Left ventricle myocardium superior (tissue), 1 donor: Measurements from ENCODE around the gene ATG13. TPM values are rescaled to one million over a fixed set of nuclear protein-coding genes. Genes with fewer than 3 reads are reported as not detected.
A peak's percentile ranks its signal among the peaks of the same experiment; 100 is the strongest.

Experiments used
- ATAC-seq: fragments of 200-7000 bp; cut with Tn5 transposase; one replicate; pipeline ENCODE4 v1.9.1; 2020; ENCODE audit warnings: mild to moderate bottlenecking, moderate library complexity
- DNase-seq: peaks from one replicate; pipeline ENCODE4 v3.0.0-alpha.2; 2020
- intact Hi-C: fragments of 100-400 bp; cut with micrococcal nuclease; formaldehyde crosslinking; loops from one replicate; pipeline ENCODE4 v1.11.0; 2022
- total RNA-seq: library from RNA; stranded (reverse); fragmentation: NEBNext Ultra II Directional; extraction: Animal tissue kit (Norgen Biotek cat#: 25700); gene quantifications from one replicate; pipeline ENCODE4 v1.2.1, GENCODE V29; 2021
- donor health status: DM: no; HTN: yes; CAD: no; lungs with severe emphysema.

ATG13 gene
- total RNA-seq, 1 donor from 2014 or later = 34.4 TPM

DNA sequence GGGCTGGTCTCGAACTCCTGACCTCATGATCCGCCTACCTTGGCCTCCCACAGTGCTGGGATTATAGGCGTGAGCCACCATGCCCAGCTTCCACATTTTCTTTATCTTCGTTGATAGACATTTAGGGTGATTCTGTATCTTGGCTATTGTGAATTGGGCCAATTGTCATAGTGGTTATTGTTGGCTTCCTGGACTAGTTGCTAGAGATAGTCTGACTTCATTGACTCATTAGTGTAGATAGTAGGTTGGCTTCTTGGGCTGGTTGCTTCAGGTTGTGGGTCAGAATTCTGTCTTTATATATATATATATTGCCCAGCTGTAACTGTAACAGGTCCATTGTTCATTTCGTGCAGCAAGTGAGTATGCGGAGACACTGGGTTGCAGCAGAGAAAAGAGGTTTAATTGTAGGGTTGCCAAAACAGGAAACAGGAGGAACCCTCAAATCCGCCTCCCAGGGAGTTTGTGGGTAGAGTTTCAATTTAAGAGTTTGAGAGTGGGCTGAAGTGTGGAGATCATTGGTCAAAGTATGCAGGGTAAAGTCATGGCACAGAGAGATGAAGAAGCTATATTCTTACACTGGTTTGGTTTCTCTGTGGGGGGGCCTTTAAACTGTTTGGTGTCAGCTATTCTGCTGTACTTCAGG is 22.0 kb downstream of the ATG13 start:
- DNase-seq = no peak
- intact Hi-C loops = no loop called here

DNA sequence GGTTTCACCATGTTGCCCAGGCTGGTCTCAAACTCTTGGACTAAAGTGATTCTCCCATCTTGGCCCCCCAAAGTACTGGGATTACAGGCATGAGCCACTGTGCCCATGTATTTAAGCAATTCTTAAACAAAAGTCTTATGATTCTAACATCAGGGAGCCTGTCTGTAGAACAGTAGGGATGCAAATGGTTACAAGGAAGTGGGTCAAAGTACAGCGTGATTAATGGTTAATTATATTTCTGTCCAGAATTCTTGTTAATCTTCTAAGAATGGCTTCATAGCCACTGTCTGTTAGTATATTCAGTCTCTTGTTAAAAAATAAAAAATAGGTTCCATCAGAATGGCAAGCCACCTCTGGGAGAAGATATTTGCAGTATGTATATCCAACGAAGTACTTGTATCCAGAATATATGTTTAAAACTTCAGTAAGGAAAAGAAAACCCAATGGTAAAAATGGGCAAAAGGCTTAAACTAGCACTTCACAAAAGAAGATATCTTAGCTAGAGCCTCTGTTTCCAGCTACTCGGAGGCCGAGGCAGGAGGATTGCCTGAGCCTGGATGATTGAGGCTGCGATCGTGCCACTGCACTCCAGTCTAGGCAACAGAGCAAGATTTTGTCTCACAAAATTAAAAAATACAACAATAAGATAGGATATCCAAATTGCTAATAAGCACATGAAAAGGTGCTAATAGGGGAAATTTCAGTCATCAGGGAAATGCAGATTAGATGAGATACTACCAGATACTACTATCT is 22.9 kb downstream of the ATG13 start:
- DNase-seq (no peak), ATAC-seq (no peak)
- intact Hi-C loops = no loop called here

More for the DNA sequence above, 22.0 kb downstream of the ATG13 start:
- no peak for ATAC-seq

DNA sequence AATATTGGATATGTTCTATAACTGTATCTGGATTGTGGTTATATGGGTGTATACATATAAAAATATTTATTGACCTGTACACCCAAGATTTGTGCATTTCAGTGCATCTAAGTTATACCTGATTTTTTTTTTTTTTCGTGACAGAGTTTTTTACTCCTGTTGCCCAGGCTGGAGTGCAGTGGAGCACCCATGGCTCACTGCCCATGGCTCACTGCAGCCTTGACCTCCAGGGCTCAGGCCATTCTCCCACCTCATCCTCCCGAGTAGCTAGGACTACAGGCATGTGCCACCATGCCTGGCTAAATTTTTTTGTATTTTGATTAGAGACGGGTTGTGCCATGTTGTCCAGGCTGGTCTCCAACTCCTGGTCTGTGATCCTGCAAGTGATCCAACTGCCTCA is 24.3 kb downstream of the ATG13 start:
- DNase-seq (no peak), ATAC-seq (no peak)
- intact Hi-C loops = no loop called here

DNA sequence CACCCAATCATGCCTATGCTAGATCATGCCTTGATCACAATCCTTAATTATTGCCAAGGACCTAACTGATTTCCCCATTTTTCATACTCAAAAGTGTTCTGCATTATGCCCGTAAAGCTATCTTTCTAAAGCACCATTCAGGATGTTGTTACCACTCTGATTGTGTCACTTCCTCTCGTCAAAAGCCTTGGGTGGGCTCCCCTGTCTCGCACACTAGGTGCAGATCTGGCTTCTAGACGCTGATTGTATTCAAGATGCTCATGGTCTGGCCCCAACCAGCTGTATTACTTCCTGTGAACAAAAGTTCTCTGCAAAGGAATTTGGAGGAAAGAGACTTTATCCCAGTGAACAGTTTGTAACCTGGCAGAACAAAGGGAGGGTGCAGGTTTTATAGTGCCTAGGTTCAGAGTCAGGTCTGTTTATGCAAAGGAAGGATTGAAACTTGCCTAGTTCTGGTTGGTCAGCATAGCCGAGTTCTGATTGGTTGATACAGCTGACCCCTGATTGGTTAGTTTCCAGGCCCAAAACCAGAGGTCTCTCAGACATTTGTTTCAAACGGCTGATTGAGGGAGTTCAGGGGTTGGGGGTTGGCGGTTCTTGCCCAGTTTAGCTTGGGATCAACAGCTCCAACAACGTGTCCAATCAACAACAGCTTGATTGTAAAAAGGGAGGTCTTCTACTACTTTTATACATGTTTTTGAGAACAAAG is 25.4 kb downstream of the ATG13 start:
- ATAC-seq = no peak
- intact Hi-C loops = no loop called here

DNA sequence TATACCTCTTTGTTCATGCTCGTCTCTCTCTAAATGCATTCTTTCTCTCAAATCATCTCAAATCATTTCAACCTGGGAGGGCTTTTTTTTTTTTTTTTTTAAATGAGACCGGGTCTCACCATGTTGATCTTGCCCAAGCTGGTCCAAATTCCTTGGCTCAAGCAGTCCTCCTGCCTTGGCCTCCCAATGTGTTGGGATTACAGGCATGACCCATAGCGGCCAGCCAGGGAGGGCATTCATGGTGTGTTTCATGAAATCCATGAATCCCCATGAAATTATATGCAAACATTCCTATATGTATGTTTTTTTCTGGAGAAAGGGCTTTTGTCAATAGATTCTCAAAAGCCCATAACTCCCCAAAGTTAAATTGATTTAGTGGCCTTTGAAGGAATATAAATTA is 26.2 kb downstream of the ATG13 start:
- intact Hi-C loops = no loop called here
- DNase-seq = no peak
- no peak for ATAC-seq

More for the DNA sequence above, 25.4 kb downstream of the ATG13 start:
- DNase-seq = no peak

DNA sequence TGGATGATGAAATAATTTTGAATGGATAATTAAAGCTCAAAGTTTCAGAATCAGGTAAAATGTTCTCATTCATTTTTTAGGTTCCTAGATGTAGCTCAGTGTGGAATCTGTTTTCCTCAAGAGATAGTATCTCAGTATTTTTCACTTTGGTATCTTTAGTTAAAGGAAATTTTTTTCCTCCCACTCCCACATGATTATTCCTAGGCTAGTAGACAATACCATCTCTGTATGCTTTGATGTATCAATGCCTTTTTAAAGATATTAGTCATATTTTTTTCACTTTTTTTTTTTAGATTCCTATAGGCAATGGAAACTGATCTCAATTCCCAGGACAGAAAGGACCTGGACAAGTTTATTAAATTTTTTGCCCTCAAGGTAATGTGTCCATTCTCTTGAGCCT is 26.6 kb downstream of the ATG13 start:
- intact Hi-C loops = no loop called here
- ATAC-seq (no peak), DNase-seq (no peak)

DNA sequence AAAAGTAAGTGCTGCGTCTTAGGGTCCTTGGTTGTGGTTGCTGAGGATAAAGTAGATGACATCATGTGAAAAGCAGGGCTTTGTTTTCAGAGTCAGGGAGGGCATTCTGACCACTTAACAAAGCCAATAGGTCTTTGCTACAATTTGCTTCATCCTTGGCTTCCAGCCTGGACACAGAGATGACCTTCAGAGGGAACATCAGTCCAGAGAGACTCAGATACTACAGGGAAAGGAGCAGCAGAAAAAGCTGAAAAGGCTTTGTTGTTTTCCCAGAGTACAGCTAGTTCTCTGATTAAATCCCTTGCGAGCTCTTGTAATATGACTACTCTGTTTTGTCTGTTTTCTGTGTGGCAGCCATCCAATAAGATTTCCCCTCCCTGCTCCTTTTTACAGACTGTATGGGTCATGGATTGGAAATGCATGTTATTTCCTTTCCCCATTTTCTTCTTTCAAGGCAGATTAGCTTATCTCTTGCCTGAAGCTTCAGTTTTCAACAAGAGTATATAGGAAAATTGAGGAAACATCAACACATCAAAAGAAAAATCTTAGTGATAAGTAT is 31.9 kb downstream of the ATG13 start:
- intact Hi-C loops = no loop called here
- DNase-seq = no peak
- ATAC-seq = peak; percentile 95

DNA sequence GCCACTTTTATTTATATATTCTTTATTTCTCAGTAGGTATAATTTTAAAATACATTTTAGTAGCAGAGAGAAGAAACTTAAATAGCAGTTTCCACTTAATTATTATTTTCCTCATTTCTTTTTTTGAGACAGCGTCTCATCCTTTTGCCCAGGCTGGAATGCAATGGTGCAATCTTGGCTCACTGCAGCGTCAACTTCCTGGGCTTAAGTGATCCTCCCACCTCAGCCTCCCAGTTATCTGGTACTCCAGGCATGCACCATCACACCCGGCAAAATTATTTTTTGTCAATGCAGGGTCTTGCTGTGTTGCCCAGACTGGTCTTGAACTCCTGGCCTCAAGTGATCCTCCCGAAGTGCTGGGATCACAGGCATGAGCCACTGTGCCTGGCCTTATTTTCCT is 38.3 kb downstream of the ATG13 start:
- intact Hi-C loops = no loop called here
- ATAC-seq = no peak
- DNase-seq = no peak

DNA sequence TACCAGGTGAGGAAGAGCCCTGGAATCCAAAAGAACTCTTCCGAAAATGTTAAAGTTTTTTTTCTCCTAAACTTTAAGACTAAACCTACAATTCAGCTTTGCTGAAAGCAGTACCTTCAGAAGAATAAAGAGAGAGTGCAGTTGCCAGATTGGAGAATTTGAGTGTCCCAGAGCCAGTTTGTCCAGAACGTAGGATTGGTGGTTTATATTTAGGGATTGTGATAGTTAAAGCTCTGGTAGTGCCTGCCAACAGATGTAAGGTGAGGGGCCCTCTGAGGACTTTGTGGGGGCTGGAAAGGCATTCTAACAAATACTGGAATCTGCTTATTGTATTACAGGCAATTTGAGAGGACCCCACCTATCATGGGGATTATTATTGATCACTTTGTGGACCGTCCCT is 39.8 kb downstream of the ATG13 start:
- ATAC-seq (peak; percentile 66), DNase-seq (no peak)
- intact Hi-C loops = no loop called here

DNA sequence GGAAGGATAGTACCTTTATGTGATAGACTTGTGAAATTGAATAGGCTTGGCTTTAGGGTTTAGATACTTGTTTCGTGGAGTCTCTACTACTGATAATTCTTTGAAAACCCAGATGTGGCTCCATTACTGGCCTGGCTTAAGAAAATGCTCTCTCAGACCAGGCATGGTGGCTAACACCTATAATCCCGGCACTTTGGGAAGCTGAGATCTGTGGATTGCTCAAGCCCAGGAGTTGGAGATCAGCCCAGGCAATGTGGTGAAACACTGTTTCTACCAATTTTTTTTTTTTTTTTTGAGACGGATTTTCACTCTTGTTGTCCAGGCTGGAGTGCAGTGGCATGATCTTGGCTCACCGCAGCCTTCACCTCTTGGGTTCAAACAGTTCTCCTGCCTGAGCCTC is 40.9 kb downstream of the ATG13 start:
- peak; percentile 65 for DNase-seq

DNA sequence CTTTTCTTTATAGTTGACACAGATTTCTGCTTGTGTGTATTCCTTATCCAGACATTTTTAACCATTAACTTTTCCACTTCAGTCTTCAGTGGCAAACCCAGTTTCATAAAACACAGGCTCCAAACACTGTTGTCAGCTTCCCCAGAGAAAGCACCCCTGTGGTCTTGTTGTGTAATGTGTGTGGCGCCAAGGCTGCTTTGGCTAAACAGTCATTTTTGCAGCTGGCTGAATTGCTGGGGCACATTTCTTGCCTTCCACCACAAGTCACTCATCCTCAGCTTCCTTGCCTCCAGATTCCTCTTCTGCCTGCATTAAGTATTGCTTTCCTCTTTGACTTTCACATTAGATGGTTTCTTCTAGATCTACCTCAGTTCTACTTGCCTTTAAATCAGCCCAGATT is 42.6 kb downstream of the ATG13 start:
- intact Hi-C loops = no loop called here
- DNase-seq (no peak), ATAC-seq (peak; percentile 56)

More for the DNA sequence above, 40.9 kb downstream of the ATG13 start:
- ATAC-seq = peak; percentile 65
- intact Hi-C loops = no loop called here

DNA sequence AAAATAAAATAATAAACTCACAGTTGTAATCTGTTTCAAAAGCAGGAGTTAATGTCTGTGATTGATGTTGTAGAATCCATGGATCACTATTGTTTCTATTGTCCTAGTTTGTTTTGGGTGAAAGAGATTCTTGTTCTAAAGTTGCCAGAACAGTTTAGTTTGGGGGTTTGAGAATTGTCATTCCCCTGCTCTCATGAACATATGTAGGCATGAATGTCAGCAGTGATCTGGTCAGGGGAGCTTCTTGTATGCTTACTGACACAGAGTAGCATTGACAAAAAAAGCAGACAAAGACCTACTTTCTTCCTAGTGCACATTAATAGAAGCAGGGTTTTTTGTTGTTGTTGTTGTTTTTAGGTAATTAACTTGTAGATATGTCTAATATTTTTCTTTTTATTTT is 44.5 kb downstream of the ATG13 start:
- ATAC-seq (no peak), DNase-seq (no peak)
- intact Hi-C loops = no loop called here

DNA sequence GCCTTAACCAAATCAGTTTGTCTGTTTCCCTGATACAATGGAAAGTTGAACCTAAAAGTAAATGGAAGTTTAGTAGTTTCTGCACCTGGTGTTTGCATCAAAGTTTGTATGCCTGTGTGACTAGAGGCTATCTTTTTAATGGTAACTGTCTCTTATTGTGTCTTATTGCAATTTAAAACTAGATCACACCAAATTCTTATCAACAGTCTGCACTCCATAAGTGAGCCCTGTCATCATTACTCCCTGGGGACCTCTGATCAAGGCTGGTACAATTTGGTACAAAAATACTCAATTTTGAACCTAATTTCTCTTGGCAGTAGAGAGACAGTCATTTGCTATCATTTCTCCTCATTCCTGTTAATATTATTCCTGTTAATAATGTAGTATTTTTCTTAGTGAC is 45.0 kb downstream of the ATG13 start:
- no peak for DNase-seq
- intact Hi-C loops = no loop called here
- no peak for ATAC-seq

DNA sequence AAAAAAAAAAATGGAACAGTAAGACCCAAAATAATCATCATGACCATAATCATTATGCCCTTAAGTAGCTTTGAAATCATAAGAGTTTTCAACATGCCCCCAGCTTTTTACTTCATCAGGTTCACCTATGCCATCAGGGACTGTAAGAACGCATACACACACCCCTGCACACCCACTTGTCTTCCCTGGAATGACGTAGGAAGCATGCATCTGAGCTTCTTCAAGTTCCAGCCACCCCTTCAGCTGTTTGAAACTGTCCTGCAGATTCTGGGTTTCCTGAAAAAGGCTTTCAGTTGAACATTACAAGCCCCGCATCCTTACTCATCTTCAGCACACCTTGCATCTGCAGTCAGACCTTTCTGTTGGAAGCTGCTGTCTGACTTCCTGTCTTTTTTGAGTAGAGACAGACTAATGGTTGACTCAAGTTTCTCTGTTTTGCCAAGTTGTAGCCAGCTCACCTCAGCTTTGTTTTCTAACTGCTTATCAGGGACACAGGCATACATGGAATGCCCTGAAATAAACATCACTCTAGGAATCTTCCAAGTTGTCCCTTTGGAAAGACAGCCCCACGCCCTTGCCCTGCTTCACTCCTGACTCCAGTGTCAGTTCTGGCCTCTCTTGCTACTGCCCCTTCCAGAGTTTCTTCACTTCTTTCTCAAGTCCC is 46.1 kb downstream of the ATG13 start:
- intact Hi-C loops = no loop called here
- ATAC-seq (no peak), DNase-seq (no peak)

DNA sequence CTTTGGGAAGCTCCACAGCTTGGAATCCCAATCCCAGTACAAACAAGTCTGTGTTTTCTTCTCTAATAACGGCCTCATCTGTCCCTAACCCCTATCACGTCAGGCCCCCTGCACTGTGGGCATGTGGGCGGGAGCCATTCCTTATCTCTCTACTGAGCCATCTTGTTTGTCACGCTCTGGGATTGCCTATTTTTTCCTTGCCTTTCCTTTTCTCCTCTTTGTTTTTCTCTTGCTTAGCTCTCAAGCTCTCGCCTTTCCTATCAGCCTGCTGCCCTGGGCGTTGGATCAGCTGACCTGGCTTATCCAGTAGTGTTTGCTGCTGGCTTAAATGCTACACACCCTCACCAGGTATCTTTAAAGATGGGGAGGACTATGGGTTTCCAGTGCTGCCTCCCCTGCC is 47.3 kb downstream of the ATG13 start:
- intact Hi-C loops = no loop called here
- ATAC-seq = no peak
- no peak for DNase-seq

DNA sequence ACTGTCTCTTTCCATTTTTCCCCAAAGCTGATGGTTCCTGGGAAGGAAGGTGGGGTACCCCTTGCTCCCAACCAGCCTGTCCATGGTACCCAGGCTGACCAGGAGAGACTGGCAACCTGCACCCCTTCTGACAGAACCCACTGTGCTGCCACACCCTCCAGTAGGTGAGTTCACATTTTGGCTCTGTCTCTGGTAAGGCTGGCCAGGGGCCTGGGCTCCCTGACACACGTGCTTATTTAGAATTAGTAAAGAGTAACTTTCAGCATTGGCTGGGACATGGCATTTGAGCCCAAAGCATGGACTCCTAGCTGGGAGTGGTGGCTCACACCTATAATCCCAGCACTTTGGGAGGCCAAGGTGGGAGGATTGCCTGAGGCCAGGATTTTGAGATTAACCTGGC is 48.0 kb downstream of the ATG13 start:
- ATAC-seq (no peak), DNase-seq (no peak)
- intact Hi-C loops = no loop called here

DNA sequence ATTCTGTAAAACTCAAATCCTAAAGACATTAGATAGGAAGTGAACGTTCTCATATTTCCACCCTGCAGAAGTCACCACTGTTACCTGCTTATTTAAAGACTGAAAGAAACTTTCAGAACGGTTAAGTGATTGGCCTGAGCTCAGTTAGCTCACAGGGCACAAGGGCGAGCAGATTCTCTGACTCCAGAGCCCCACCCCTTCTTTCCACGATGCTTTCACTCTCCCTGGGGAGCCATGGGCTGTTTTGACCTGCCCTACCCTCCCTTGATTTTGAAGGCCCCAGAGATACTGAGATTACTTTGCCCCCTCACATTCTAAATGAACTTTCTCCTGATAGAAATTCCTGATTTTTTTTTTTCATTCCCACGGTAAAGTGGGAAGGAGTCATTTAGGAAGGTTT is 49.2 kb downstream of the ATG13 start:
- intact Hi-C loops = no loop called here

DNA sequence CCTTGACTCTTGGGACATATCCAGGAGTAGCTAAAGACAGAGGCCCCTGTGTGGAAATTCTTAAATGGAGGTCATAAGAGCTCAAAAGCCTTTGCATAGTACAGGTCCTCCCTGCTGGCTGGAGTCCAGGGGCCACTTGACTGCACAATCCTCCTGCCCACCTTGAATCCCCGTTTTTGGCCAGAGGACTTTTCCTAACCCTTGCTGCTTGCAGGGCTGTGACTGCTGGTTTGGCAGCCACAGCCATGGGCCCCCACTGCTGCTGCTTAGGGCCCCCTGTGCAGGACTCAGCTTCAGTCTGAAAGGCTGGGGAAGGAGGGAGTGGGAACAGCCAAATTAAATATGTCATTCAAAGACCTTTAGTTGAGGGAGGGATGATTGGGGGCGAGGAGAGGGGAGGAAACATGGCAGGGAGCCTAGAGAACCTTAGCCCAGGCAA is 49.7 kb downstream of the ATG13 start:
- intact Hi-C loops = no loop called here
- ATAC-seq (peak; percentile 44), DNase-seq (peak; percentile 59)

More for the DNA sequence above, 49.2 kb downstream of the ATG13 start:
- DNase-seq (no peak), ATAC-seq (peak; percentile 74)

DNA sequence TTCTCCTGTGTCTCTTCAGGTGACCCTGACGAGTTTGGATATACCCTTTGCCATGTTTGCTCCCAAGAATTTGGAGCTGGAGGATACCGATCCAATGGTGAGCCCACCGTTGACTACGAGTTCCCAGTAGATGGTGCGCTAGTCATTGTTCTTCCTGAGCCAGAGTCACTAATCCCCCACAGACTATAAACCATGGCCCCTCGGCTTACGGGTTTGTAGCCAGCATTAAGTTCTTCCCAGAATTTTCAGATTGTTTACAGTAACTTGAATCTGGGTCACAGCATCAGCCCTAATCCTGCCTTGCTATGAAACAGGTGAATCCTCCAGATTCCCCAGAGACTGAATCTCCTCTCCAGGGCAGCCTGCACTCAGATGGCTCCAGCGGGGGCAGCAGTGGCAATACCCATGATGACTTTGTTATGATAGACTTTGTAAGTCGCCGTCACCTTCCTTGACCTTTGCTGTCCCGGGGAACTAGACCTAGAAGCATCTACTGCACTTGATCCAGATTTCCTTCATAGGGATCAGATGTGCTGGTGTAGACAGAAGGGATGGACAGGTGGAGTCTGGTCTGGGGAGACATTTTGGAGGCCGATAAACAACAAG is 51.2 kb downstream of the ATG13 start:
- intact Hi-C loops = no loop called here
- ATAC-seq = no peak
- DNase-seq = no peak
